GM18861 (cell line): ENCODE data around the gene UBE4A.
"Not testable (repeated sequence)": the region's sequence is repeated elsewhere in the genome, so short reads cannot be mapped to it uniquely, and the experiment has no call there.

Experiments used
- ATAC-seq: cut with Tn5 transposase; IDR thresholded peaks from one replicate; pipeline ENCODE4 v1.9.1; 2021; ENCODE audit not compliant: unreplicated experiment

The UBE4A gene

GRCh38 chr11:118401151-118401879 is 41.9 kb downstream of the UBE4A start, which contains the start of gene ATP5MG:
ATP5MG (plus strand) TSS chr11:118401606; CDS start chr11:118401666, 60 bp downstream.
- peak; percentile 44 for ATAC-seq

GRCh38 chr11:118401880-118402590 is 42.6 kb downstream of the UBE4A start:
- peak; percentile 1 for ATAC-seq

- not testable (repeated sequence) for ATAC-seq
These were observed 43.2 kb downstream of the UBE4A start for GRCh38 chr11:118402594-118402993.

GRCh38 chr11:118406599-118407166 is 47.3 kb downstream of the UBE4A start:
- ATAC-seq = no peak

GRCh38 chr11:118410055-118410745 is 50.8 kb downstream of the UBE4A start:
- peak; percentile 75 for ATAC-seq

- no peak for ATAC-seq
These were observed 52.1 kb downstream of the UBE4A start for GRCh38 chr11:118411530-118411929.

- no peak for ATAC-seq
These were observed 53.5 kb downstream of the UBE4A start for GRCh38 chr11:118412921-118413320.

GRCh38 chr11:118415062-118415738 is 55.8 kb downstream of the UBE4A start:
- no peak for ATAC-seq

GRCh38 chr11:118415739-118416068 is 56.3 kb downstream of the UBE4A start:
- no peak for ATAC-seq

- not testable (repeated sequence) for ATAC-seq
These were observed 57.5 kb downstream of the UBE4A start for GRCh38 chr11:118416900-118417299.

- no peak for ATAC-seq
These were observed 58.4 kb downstream of the UBE4A start for GRCh38 chr11:118417801-118418200.

GRCh38 chr11:118418766-118419165 is 59.4 kb downstream of the UBE4A start:
- ATAC-seq = no peak

- ATAC-seq = no peak
These were observed 68.3 kb downstream of the UBE4A start for GRCh38 chr11:118427707-118428106.

GRCh38 chr11:118430956-118431355 is 71.6 kb downstream of the UBE4A start:
- no peak for ATAC-seq

- no peak for ATAC-seq
These were observed 74.7 kb downstream of the UBE4A start for GRCh38 chr11:118434123-118434552.

GRCh38 chr11:118434553-118435289 is 75.3 kb downstream of the UBE4A start:
- ATAC-seq = no peak

GRCh38 chr11:118435290-118435892 is 76.0 kb downstream of the UBE4A start:
- ATAC-seq = peak; percentile 30

GRCh38 chr11:118435893-118436624 is 76.7 kb downstream of the UBE4A start, which contains the start of gene KMT2A:
KMT2A (plus strand) TSS chr11:118436492; CDS start chr11:118436513, 21 bp downstream.
- peak; percentile 48 for ATAC-seq

GRCh38 chr11:118436639-118437207 is 77.3 kb downstream of the UBE4A start:
- peak; percentile 8 for ATAC-seq
